Amygdala (tissue), 56 donors: Measurements from ENCODE around the gene NSUN5.
"Not testable (repeated sequence)": the region's sequence is repeated elsewhere in the genome, so short reads cannot be mapped to it uniquely, and the experiment has no call there.

Source experiments
- DNase-seq, 56 donors: peaks; one replicate each; lab custom pipeline; 2025; lab: John Stamatoyannopoulos, UW

Gene NSUN5

DNA sequence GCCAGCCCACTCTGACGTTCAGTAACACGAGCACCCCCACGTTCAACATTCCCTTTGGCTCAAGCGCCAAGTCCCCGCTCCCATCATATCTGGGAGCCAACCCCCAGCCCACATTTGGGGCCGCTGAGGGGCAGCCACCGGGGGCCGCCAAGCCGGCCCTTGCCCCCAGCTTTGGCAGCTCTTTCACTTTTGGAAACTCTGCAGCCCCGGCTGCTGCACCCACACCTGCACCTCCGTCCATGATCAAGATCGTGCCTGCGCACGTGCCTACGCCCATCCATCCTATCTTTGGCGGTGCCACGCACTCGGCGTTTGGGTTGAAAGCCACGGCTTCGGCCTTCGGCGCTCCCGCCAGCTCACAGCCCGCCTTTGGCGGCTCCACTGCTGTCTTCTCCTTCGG, 10.9 kb downstream of the NSUN5 start:
- not testable (repeated sequence) for DNase-seq

DNA sequence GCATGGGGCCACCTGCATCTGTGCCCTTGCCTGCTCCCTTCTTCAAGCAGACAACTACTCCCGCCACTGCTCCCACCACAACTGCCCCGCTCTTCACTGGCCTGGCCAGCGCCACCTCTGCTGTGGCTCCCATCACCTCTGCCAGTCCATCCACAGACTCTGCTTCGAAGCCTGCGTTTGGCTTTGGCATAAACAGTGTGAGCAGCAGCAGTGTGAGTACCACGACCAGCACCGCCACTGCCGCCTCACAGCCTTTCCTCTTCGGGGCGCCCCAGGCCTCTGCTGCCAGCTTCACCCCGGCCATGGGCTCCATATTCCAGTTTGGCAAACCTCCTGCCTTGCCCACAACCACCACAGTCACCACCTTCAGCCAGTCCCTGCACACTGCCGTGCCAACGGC, 11.4 kb downstream of the NSUN5 start:
- DNase-seq, result not testable (repeated sequence)

DNA sequence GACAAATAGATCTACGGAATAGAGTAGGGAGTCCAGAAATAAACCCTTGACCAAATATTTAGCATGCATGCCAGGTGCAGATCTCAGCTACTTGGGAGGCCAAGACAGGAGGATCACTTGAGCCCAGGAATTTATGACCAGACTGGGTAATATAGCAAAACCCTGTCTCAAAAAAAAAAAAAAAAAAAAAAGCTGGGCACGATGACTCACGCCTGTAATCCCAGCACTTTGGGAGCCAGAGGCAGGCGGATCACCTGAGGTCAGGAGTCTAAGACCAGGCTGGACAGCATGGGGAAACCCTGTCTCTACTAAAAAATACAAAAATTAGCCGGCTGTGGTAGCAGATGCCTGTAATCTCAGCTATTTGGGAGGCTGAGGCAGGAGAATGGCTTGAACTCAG, 31.4 kb downstream of the NSUN5 start:
- DNase-seq, result not testable (repeated sequence)

DNA sequence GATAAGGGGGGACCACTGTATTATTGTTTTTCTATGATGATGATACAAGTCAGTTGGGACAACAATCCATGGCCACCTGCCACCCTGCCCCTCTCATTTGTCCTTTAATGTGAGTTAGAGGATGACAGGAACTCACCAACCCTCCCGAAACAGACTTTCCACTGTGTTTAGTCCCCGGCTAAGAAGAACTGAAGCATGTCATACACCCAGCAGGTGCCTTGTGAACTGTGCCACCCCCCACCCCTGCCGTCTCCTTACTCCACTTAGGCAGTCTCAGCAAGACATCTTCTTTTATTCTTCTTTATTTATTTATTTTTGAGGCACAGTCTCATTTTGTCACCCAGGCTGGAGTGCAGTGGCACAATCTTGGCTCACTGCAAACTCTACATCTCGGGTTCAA, 40.8 kb downstream of the NSUN5 start:
- not testable (repeated sequence) for DNase-seq

DNA sequence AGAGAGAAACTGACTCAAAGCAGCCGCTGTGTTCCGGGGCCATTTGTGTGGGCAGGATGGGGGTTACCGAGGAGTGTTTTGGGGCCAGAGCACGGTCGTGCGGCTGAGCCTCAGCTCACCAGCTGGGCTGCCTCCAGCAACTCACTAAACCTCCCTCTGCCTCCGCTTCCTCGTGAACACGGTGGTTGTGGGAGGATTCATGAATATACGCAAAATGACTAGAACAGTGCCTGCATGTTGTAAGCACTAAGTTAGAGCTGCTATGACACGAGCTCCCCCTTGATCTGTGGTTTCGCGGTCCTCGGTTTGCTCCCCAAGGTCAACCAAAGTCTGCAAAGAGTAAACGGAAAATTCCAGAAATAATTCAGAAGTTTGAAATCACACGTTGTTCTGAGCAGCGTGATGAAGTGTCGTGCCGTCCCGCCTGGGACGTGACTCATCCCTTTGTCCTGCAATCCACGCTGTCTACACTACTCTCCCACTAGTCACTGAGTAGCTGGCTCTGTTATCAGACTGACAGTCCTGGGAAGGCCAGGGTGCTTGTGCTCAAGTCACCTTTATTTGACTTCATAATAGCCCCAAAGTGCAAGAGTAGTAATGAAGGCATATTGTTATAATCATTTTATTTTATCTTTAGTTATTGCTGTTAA, 41.8 kb downstream of the NSUN5 start:
- DNase-seq, result not testable (repeated sequence)

DNA sequence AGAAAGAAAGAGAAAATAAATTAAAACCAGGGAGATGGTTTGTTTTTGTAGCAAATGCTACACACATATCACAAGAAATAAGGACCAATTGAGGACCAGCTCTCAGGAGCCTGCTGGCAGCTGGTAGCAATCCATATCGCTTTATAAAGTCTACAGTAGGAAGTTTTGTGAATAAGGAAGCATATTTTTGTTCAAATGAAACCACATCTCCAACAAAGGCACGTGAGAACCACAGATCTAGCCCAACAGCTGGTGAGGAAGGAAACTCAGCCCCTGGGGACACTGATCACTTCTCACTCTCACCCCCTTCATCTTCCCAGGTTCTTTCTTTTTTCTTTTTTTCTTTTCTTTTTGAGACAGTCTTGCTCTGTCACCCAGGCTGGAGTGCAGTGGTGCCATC, 46.2 kb downstream of the NSUN5 start:
- DNase-seq, result not testable (repeated sequence)
